Activated CD4-positive, alpha-beta T cell treated with anti-CD3 and anti-CD28 coated beads, Interleukin-2, Interleukin-4, amounts not matched to agents 100 ng/mL and 50 ng/mL, durations not matched to agents 16 hours and 8 hours (primary cell): ENCODE measurements around the gene DNM1L.

Experiments used
- DNase-seq: peaks from one replicate; pipeline ENCODE4 v3.0.0-alpha.2; 2020; ENCODE audit warnings: low spot score

The DNM1L gene

DNA sequence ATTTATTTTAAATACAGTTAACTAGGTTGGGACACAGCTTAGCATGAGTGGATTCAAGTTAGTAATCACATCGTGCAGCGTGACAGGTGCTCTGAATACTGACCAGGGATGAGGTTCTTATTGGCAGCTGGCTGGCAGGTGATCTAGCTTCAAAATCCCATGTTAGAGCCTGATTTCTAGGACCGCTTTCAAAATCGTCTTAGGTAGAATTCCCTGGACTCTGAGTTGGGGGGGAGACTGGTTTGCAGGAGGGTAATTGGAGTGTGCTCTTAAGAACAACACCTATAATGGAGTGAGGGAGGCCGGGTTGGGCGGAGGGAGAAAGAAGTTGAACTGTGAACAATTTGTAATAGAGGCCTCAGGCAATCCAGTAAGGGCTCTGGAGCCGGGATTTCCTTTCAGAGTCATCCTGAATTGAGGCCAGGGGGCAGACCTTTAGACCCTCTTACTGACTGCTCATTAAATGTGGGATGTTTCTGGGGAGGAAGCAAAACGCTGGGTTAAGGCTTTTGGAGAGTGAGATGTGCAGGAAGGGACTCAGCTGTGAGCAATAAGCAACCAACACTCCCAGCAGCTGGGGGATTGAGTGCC, 77.5 kb downstream of the DNM1L start:
- no peak for DNase-seq

DNA sequence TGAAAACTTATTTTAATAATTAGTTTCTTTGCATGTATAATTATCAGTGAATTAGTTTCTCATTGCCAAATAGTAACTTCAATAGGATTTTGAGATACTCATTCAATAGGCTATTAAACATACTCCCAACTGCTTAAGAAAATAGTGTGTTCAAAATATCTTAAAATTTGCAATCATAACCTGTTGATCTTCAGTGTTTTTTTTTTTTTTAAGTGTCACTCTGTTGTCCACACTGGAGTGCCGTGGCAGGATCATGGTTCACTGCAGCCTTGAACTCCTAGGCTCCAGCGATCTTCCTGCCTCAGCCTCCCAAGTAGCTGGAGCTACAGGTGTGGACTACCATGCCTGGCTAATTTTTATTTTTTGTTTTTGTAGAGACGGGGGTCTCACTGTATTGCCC, 78.1 kb downstream of the DNM1L start:
- DNase-seq: no peak

DNA sequence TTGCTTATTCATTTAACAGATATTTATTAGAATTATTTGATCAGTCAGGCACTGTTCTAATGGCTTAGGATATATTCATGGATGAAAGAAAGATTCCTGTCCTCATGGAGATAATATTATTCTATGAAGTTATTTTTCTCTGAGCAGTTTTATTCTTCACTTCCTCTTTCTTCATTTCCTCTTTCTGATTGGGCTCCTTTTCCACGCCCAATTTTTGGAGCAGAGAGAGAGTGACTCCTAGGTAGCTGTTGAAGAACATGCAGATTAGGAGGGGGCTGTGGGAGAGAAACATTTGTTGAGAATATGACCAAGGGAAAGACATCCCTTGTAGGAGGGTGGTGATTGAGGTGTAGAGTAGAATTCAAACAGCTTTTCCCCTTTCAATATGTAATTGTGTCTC, 82.6 kb downstream of the DNM1L start:
- no peak for DNase-seq

DNA sequence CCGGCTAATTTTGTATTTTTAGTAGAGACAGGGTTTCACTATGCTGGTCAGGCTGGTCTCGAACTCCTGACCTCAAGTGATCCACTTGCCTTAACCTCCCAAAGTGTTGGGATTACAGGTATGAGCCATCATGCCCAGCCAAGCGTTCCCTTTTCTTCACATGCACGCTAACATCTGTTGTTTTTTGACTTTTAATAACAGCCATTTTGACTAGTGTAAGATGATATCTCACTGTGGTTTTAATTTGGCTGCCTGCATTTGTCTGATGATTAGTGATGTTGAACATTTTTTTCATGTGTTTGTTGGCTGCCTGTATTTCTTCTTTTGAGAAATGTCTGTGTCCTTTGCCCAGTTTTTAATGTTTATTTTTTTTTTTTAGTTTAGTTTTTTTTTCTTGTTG, 86.8 kb downstream of the DNM1L start:
- DNase-seq: no peak

DNA sequence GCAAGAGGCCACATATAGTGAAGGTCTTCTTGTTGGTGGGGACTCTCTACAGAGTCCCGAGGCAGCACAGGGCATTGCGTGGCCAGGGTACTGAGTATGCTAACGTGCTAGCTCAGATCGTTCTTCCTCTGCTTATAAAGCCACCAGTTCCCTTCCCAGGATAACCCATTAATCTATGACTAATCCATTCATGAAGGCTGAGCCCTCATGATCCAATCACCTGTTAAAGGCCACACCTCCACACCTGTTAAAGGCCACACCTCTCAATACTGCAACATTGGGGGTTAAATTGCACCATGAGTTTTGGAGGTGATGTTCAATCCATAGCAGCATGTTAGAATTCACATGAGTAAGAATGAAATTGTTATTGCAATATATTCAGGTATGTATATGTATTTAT, 89.4 kb downstream of the DNM1L start:
- DNase-seq: no peak

DNA sequence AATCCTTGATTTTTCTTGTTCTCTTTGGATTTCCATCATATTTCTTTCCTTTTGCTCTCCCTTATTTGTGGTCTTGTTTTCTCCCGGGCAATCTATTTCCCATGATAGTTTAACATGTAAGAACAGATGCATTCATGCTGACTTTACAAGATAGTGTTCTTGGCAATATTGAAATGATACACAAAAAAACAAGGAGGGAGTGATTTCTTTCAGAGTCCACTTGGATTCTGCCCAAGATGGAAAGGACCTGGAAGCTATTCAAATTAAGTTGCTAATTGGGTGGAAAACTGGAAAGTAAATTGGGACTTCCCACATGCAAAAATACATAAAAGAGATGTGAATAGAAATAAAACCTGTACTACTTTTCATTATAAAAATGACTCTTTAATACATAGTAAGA, 91.0 kb downstream of the DNM1L start:
- DNase-seq: no peak

DNA sequence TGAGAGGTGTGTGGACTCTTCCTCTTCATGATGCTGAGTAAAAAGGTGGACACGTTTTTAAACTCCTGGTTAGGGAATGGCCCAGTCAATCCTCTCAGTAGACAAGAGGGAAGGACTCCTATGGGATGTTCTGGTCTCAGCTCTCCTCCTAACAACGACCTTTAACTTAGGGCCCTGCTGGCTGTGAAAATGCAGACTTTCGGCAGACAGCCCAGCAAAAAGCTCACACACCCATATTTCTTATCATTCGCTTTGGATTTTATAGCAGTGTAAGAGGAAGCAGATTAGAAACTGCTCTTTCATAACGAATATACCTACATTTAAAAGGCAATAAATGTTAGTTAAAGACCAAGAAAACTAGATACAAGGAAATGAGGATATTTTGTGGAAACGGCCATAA, 94.6 kb downstream of the DNM1L start:
- DNase-seq: no peak

DNA sequence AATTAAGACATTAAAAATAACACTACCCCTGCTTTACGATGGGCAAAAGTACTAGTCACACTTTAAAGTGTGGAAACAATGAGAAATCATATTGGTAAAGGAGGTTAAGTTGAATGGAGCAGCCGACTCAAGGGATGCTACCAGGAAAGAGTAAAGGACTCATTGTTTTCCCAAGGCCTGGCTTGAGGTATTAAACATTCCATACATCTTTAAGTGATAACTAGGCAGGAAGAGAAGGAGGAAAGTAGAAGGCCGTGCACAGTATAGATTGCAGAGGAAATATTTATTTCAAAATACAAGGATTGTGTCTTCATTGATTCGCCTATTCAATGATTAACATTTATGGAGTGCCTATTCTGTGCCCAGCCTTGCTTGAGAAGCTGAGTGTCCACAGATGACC, 97.2 kb downstream of the DNM1L start:
- no peak for DNase-seq

DNA sequence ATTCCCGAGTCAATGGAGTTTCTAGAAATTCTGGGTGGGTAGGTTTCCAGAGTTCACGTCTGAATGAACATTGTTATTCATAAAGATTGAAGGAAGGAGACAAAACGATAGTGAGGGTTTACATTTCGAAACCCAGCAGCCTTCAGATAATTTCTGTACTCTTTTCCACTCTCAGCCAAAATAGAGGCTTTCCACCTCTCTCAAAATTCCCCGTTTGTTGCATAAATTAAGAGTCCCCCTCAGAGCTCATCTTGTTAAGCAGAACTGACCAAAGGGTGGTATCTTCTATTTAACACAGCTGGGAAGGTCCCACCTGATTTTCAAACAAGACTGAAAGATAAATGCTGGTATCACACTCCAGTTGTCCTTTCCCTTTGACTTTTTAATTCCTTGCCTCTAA, 98.1 kb downstream of the DNM1L start:
- DNase-seq: no peak

DNA sequence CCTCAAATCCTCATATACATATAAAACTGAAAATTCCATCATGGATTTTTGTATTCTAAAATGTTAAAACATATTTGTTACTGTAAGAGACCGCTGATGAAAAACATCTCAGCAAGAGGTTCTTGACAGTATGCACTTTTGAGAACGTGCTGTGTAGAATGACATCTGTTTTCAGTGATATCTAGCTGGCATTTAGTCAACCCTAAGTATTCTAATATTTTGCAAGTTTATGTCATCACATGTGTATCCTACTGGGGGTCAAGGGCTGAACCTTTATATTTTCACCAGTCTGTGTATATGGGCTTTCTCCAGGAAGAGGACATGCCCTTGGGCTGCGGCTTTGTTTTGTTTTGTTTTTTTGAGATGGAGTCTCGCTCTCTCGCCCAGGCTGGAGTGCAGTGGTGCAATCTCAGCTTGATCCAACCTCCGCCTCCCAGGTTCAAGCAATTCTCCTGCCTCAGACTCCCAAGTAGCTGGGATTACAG, 98.6 kb downstream of the DNM1L start:
- DNase-seq: no peak

DNA sequence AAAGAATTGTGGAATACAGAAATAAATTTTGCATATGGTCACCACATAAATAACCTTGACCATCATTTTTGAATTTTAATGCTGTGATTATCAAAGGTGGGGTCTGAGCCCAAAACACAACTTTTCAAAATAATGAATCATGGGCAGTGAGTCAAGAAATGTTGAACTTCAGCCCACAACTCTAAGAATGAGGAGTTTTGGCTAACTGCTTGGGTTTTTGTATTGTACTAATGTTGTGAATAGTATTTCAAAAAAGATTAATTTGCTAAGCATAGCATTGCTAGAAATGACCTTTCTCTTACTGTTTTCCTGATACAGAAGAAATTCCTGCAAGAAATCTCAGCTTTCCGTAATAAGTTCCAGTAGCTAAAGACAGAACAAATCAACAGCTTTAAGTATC, 101.0 kb downstream of the DNM1L start:
- no peak for DNase-seq

DNA sequence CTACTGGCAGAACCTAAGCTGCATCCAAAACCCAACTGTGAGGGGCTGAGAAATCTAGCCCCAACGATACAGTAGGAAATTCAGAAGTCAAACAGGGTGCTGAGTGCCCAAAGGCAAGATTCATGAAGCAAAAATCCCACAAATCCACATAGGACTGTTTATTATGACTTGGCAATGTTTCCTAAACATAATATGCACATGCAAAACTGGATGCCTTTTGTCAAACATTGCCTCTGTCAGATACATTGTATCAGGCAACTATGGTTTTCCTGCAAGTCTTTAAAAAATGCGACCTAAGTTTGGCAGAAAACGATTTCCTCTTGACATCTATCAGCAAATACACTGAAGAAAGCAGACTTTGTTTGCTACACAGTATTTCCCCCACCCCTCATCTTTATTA, 103.9 kb downstream of the DNM1L start:
- no peak for DNase-seq

DNA sequence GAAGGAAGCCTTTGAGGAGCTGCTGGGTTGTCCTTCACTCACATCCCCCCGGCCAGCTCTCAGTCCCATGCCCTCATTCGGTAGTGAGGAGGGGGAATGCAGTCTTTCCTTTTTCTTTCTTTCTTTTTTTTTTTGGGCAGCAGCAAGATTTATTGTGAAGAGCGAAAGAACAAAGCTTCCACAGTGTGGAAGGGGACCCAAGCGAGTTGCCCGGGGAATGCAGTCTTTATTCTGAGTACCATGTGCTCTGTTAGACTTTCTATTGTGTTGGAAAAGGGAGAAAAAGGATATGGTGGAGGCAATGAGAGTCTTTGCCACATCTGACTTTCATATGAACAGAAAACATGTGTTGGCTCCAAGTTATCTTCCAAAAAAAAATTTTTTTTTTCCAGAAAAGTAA, 106.5 kb downstream of the DNM1L start:
- DNase-seq: no peak

DNA sequence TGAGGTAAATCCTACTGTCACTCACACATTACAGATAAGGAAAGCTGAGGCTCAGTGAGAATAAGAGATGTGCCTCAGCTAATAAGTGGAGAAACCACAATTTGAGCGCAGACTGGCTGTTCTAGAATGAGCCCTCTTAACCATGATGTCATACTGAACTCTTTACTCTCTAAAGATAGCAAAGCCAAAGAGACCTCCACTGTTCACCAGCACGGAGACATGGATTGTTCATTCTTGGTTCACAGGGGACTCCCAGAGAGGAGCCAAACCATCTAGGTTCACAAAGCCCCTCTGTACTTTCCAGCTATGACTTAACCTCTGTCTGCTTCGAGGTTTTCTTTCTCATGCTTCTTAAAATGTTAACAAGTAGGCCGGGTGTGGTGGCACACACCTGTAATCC, 109.3 kb downstream of the DNM1L start:
- DNase-seq: no peak

DNA sequence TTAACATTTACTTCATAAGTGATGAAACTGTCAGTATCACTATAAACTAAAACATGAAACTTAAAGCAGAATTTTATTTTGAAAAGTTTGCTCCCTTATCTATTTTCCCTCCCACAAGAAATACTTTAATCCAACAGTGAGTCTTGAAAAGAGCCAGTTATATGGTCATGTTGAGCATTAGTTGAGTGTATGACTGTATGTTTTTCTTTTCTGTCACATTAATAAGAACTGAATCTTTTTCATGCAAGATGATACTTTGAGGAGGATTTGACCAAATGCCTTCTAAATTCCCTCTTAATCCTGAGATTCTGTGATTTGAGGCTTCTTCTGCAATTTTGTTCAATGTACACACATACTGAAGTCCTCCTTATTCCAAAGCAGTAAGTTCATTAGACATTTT, 110.3 kb downstream of the DNM1L start:
- DNase-seq: no peak

DNA sequence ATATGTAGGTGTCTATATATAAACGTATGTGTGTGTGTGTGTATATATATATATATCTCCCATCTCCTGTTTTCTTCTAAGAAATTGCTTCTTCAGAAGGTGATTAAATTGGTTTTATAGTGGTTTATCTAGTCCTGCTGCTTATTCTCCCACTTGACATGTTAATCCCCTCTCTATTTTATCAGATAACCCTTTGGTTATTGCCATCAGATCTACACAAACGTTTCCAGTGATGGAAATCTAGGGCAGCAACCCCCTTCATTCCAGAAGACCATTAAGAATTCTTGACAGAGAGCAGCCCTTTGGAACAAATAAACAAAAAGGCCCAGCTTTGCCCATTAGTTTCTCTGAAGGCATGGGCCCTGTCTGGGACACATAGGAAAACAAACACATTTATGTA, 110.8 kb downstream of the DNM1L start:
- no peak for DNase-seq

DNA sequence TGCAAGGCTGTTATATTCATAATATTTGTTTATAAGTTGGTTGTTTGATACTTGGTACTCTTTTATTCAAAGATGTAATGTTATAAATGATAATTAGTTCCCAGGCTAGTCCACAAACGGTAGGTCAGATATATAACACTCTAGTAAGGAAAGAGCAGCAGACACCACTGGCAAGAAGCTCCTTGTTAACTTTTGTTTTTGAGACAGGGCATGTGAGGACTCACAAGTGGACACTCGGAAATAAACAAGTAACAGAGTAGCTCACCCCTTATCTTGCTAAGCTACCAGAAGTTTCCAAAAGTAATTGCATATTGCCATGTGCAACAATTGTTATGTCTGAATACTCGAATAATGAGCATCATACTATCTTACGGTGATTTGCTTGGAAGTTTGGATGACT, 115.2 kb downstream of the DNM1L start:
- DNase-seq: no peak
